ENCODE results near the gene FAAP100. TPM values are rescaled to one million over a fixed set of nuclear protein-coding genes. Genes with fewer than 3 reads are reported as not detected.

FAAP100 gene
- total and polyA plus RNA-seq, 3 experiments from 2014 or later, result 19.2 to 55.3 (median 52.5) TPM

DNA sequence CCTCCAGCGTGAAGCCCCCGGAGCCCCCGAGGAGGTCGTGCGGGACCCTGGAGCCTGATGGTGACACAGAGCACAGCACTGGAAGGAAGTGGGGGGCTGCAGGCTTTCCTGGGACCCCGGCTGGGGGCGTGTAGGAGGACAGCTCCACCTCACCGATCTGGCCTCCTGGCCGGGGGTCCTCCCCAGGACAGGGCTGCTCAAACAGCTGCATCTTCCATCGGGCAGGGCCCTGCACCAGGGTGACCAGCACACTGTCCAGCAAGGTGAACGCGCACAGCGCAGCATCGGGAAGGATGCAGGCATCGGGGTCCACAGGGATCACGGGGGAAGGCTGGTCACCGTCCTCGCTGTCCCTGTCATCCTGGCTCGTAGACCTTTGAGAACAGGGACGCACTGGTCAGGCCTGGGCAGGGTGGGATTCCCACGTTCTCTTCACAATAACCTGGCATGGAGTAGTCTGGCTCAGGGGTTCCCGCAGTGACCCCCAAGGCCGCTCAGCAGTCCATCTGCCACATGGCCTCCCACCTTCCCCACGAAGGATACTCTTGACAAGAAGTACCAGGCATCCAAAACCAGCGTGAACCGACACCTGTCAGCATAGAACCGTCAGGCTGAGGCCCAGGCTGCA lies 1.2 kb downstream of the FAAP100 start:
- H3K27ac ChIP-seq (ENCODE audit: low read depth, low read length), result peak overlapping the region; percentile 77
- Mint-ChIP-seq H3K27ac (peak overlapping the region in 4 of 8 donors; percentile 88 to 97 (median 89)), H3K27me3 (peaks cover 0 to 3% of the 10 kb centered on the region in 2 donors), H3K4me1 (peaks cover 30 to 43% (median 32%) of the 10 kb centered on the region in 3 donors), H3K9me3 (no peaks in the 10 kb centered on the region), H3K36me3 (peaks cover 0 to 50% (median 2%) of the 10 kb centered on the region in 3 donors), H3K4me3 (peak overlapping the region; percentile 80 to 90 (median 86))
- no peaks in the 10 kb centered on the region for H3K36me3 ChIP-seq (ENCODE audit: insufficient read depth, low read length)
- POLR2A ChIA-PET, result interaction anchor here (0.9 kb wide), 1 partner anchor 32 kb away, joined by 3 read pairs; no protein-coding TSS in a partner anchor
- H3K9me3 ChIP-seq (ENCODE audit: low read length), result no peaks in the 10 kb centered on the region
- H3K4me3 ChIP-seq (ENCODE audit: low read length), result peak overlapping the region; percentile 75
- DNase-seq, result no peak
- CTCF ChIA-PET, result interaction anchor here (1.0 to 2.2 kb wide), 2 partner anchors 32 kb away, joined by 3 to 16 read pairs; no protein-coding TSS in a partner anchor
- no peaks in the 10 kb centered on the region for H3K27me3 ChIP-seq (ENCODE audit: insufficient read depth, low read length, poor library complexity, severe bottlenecking)
- peaks cover 22% of the 10 kb centered on the region for H3K4me1 ChIP-seq (ENCODE audit: insufficient read depth, low read length)

DNA sequence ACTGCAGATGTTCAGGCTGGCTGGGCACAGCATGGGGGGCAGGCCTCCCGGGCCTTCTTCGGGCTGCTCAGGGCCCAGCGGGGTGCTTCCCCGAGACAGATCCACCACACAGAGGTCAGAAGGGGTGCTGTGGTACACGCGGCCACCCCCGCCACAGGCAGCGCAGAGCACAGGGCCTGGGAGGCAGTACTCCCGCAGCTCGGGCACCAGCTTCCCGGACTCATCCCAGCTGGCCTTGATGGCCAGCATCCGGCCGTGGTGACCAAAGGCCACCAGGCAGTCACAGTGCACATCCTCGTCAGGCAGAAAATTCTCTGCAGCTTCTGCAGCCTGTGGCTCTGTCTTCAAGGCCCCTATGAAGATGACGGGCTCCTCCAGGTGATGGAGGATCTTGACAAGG lies 1.9 kb downstream of the FAAP100 start:
- Histone ChIP-seq H3K9me3 (ENCODE audit: low read length) (no peaks in the 10 kb centered on the region), H3K4me1 (ENCODE audit: insufficient read depth, low read length) (peaks cover 22% of the 10 kb centered on the region), H3K36me3 (ENCODE audit: insufficient read depth, low read length) (no peaks in the 10 kb centered on the region), H3K27me3 (ENCODE audit: insufficient read depth, low read length, poor library complexity, severe bottlenecking) (no peaks in the 10 kb centered on the region), H3K27ac (ENCODE audit: low read depth, low read length) (no peak overlapping the region), H3K4me3 (ENCODE audit: low read length) (no peak overlapping the region)
- ChIA-PET POLR2A (no interaction called here), CTCF (interaction anchor here (1.0 kb wide), 1 partner anchor 31 kb away, joined by 3 read pairs; no protein-coding TSS in a partner anchor)
- Mint-ChIP-seq H3K9me3 (no peaks in the 10 kb centered on the region), H3K4me3 (peak overlapping the region; percentile 80 to 90 (median 84)), H3K4me1 (peaks cover 30 to 43% (median 32%) of the 10 kb centered on the region in 3 donors), H3K27me3 (peaks cover 0 to 3% of the 10 kb centered on the region in 2 donors), H3K36me3 (peaks cover 0 to 53% (median 2%) of the 10 kb centered on the region in 3 donors), H3K27ac (peak overlapping the region in 1 of 8 donors; percentile 89)
- DNase-seq, result no peak

DNA sequence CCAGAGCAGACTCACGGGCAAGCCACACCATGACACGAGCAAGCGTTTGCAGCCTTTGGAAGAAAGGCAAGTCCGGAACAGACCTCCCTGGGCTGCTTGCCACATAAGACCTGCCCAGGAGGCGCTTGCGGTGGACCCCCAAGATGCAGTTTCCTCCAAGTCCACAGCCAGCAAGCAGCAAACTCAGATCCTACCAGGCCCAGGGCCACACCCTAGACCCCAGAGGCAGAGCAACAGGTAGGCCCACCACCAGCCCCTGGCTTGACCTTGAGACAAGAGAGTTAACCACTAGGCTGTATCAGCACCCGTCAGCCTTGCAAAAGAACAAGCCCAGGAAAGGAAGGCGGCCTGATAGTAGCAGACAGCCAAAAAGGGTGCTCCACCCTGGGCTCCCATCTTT lies 2.3 kb downstream of the FAAP100 start:
- Mint-ChIP-seq H3K4me3 (peak overlapping the region; percentile 63 to 89 (median 82)), H3K27ac (peak overlapping the region in 2 of 8 donors; percentile 70 to 89), H3K9me3 (no peaks in the 10 kb centered on the region), H3K4me1 (peaks cover 30 to 43% (median 32%) of the 10 kb centered on the region in 3 donors), H3K36me3 (peaks cover 0 to 57% (median 2%) of the 10 kb centered on the region in 3 donors), H3K27me3 (peaks cover 0 to 3% of the 10 kb centered on the region in 2 donors)
- no peaks in the 10 kb centered on the region for H3K36me3 ChIP-seq (ENCODE audit: insufficient read depth, low read length)
- ChIA-PET CTCF (interaction anchor here (1.0 kb wide), 1 partner anchor 31 kb away, joined by 3 read pairs; no protein-coding TSS in a partner anchor), POLR2A (no interaction called here)
- H3K27me3 ChIP-seq (ENCODE audit: insufficient read depth, low read length, poor library complexity, severe bottlenecking), result no peaks in the 10 kb centered on the region
- no peak overlapping the region for H3K27ac ChIP-seq (ENCODE audit: low read depth, low read length)
- no peak overlapping the region for H3K4me3 ChIP-seq (ENCODE audit: low read length)
- DNase-seq, result no peak
- H3K4me1 ChIP-seq (ENCODE audit: insufficient read depth, low read length), result peaks cover 22% of the 10 kb centered on the region
- no peaks in the 10 kb centered on the region for H3K9me3 ChIP-seq (ENCODE audit: low read length)

GRCh38 chr17:81549031-81549557 lies 3.1 kb downstream of the FAAP100 start:
- H3K27me3 Mint-ChIP-seq, result peaks cover 0 to 3% of the 10 kb centered on the region in 2 donors
- peak overlapping the region in 4 of 7 donors; percentile 15 to 86 (median 82) for H3K4me3 Mint-ChIP-seq
- Histone ChIP-seq H3K4me3 (ENCODE audit: low read length) (no peak overlapping the region), H3K27me3 (ENCODE audit: insufficient read depth, low read length, poor library complexity, severe bottlenecking) (no peaks in the 10 kb centered on the region), H3K36me3 (ENCODE audit: insufficient read depth, low read length) (no peaks in the 10 kb centered on the region), H3K9me3 (ENCODE audit: low read length) (no peaks in the 10 kb centered on the region), H3K4me1 (ENCODE audit: insufficient read depth, low read length) (peaks cover 18% of the 10 kb centered on the region), H3K27ac (ENCODE audit: low read depth, low read length) (no peak overlapping the region)
- DNase-seq, result no peak
- peaks cover 0 to 60% (median 2%) of the 10 kb centered on the region in 3 donors for H3K36me3 Mint-ChIP-seq
- peaks cover 26 to 39% (median 27%) of the 10 kb centered on the region in 3 donors for H3K4me1 Mint-ChIP-seq
- ChIA-PET CTCF (no interaction called here), POLR2A (interaction anchor here (0.7 kb wide), 1 partner anchor 15 kb away, joined by 3 read pairs; no protein-coding TSS in a partner anchor)
- peak overlapping the region in 1 of 8 donors; percentile 89 for H3K27ac Mint-ChIP-seq
- no peaks in the 10 kb centered on the region for H3K9me3 Mint-ChIP-seq

- Histone ChIP-seq H3K9me3 (ENCODE audit: low read length) (no peaks in the 10 kb centered on the region), H3K4me3 (ENCODE audit: low read length) (no peak overlapping the region), H3K4me1 (ENCODE audit: insufficient read depth, low read length) (peaks cover 8% of the 10 kb centered on the region), H3K36me3 (ENCODE audit: insufficient read depth, low read length) (no peaks in the 10 kb centered on the region), H3K27ac (ENCODE audit: low read depth, low read length) (no peak overlapping the region), H3K27me3 (ENCODE audit: insufficient read depth, low read length, poor library complexity, severe bottlenecking) (no peaks in the 10 kb centered on the region)
- CTCF ChIA-PET, result no interaction called here
- peak overlapping the region in 1 of 8 donors; percentile 36 for H3K27ac Mint-ChIP-seq
- peak overlapping the region in 1 of 7 donors; percentile 67 for H3K4me3 Mint-ChIP-seq
- peaks cover 13 to 24% (median 14%) of the 10 kb centered on the region in 3 donors for H3K4me1 Mint-ChIP-seq
- peaks cover 0 to 71% (median 2%) of the 10 kb centered on the region in 3 donors for H3K36me3 Mint-ChIP-seq
- DNase-seq, result no peak
- H3K27me3 Mint-ChIP-seq, result peaks cover 0 to 3% of the 10 kb centered on the region in 2 donors
- POLR2A ChIA-PET, result no interaction called here
- no peaks in the 10 kb centered on the region for H3K9me3 Mint-ChIP-seq
Observed at GRCh38 chr17:81547614-81547982, 4.6 kb downstream of the FAAP100 start.

DNA sequence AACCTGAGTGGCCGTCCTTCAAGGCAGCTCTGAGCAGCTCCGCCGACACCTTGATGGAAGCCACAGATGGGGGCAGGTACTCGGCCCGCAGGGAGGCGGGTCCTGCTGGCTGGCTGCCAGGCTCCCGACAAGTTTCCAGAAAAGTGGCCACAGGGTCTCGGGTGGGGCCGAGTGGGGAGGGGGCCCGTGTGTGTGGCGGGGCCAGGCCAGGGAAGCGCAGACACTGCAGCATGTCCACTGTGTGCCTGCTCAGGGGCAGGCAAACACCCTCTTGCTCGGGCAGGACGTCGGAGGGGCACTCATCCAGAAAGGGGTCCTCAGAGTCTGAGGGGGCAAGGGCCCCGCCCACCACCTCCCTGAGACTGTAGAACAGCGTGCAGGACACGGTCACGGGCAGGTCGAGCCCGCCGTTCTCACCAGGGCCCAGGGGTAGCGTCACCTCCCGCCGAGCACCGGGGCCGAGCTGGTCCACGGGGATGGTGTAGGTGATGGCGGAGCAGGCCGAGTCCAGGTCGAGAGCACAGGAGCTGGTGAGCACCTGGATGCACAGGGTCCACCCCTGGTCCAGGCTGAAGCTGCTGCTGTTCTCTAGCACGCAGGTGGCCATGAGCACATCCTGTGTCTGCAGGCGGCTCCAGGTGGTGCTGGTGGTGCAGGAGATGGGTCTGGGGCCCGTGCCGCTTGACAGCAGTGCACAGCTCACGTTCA lies 5.1 kb downstream of the FAAP100 start:
- H3K27me3 ChIP-seq (ENCODE audit: insufficient read depth, low read length, poor library complexity, severe bottlenecking), result no peaks in the 10 kb centered on the region
- Mint-ChIP-seq H3K4me1 (peaks cover 13 to 24% (median 14%) of the 10 kb centered on the region in 3 donors), H3K9me3 (no peaks in the 10 kb centered on the region), H3K36me3 (peaks cover 0 to 75% (median 2%) of the 10 kb centered on the region in 3 donors), H3K27ac (no peak overlapping the region), H3K27me3 (peaks cover 0 to 3% of the 10 kb centered on the region in 2 donors), H3K4me3 (no peak overlapping the region)
- POLR2A ChIA-PET, result no interaction called here
- no peak overlapping the region for H3K4me3 ChIP-seq (ENCODE audit: low read length)
- H3K4me1 ChIP-seq (ENCODE audit: insufficient read depth, low read length), result peaks cover 8% of the 10 kb centered on the region
- CTCF ChIA-PET, result no interaction called here
- DNase-seq, result no peak
- H3K9me3 ChIP-seq (ENCODE audit: low read length), result no peaks in the 10 kb centered on the region
- no peak overlapping the region for H3K27ac ChIP-seq (ENCODE audit: low read depth, low read length)
- no peaks in the 10 kb centered on the region for H3K36me3 ChIP-seq (ENCODE audit: insufficient read depth, low read length)

DNA sequence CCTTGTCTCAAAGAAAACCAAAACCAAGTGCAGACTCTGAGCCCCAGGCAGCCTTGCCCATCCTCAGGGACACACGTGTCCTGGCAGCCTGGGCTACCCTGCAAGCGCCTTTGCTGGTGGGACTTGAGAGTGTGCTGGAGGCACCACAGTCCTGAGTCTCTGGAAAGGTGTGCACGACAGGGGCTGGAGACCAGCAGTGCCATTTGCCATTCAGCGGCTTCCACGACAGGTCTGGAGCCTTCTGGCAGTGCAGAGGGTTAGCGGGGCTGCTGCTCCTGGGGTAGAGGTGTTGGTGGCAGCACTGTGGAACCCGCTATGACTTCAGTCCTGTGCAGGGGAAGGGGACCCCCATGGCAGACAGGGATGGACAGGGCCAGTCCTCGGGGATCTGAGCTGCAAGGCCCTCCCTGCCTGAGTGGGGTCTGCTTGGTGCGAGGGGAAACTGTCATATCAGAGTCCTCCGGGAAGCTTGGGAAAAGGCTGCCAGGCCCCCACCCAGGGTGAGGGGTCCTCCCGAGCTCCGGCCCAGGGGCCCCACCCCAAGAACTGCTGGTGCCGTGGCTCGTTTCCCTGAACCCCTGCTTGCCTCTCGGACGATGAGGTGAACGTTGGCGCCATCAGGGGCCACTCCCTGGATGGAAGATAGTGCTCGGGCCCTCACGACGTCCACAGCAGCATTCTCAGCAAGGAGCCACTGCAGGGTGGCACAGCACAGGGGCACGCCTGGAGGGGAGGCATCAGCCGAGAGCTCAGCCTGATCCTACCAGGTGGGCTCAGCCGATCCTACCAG lies 6.8 kb downstream of the FAAP100 start:
- H3K4me3 ChIP-seq (ENCODE audit: low read length), result no peak overlapping the region
- no peaks in the 10 kb centered on the region for H3K27me3 ChIP-seq (ENCODE audit: insufficient read depth, low read length, poor library complexity, severe bottlenecking)
- DNase-seq, result no peak
- peak overlapping the region in 1 of 7 donors; percentile 32 for H3K4me3 Mint-ChIP-seq
- H3K27me3 Mint-ChIP-seq, result no peaks in the 10 kb centered on the region
- H3K9me3 ChIP-seq (ENCODE audit: low read length), result no peaks in the 10 kb centered on the region
- peaks cover 5 to 11% (median 5%) of the 10 kb centered on the region in 3 donors for H3K4me1 Mint-ChIP-seq
- H3K4me1 ChIP-seq (ENCODE audit: insufficient read depth, low read length), result no peaks in the 10 kb centered on the region
- H3K27ac ChIP-seq (ENCODE audit: low read depth, low read length), result no peak overlapping the region
- no peaks in the 10 kb centered on the region for H3K9me3 Mint-ChIP-seq
- H3K36me3 ChIP-seq (ENCODE audit: insufficient read depth, low read length), result no peaks in the 10 kb centered on the region
- no peak overlapping the region for H3K27ac Mint-ChIP-seq
- POLR2A ChIA-PET, result no interaction called here
- H3K36me3 Mint-ChIP-seq, result peaks cover 0 to 82% (median 2%) of the 10 kb centered on the region in 3 donors
- CTCF ChIA-PET, result interaction anchor here (0.8 kb wide), 1 partner anchor 61 kb away, joined by 3 read pairs; no protein-coding TSS in a partner anchor

All from CD8-positive, alpha-beta memory T cell (primary cell).